H1 (cell line): ENCODE results near the gene CALML5. TPM values are rescaled to one million over a fixed set of nuclear protein-coding genes. Genes with fewer than 3 reads are reported as not detected.

Source experiments
- GABPA ChIP-seq: IDR thresholded peaks from 2 replicates; pipeline ENCODE4 v1.6.1; 2011; ENCODE audit warnings: mild to moderate bottlenecking, low read length, moderate library complexity, borderline replicate concordance; ENCODE audit not compliant: insufficient read depth
- JUN ChIP-seq: IDR thresholded peaks from 2 replicates; pipeline ENCODE4 v1.6.1; 2011; ENCODE audit warnings: low read depth, mild to moderate bottlenecking, improper control_type of control experiment, low read length
- KDM5A ChIP-seq: fragments of 200-600 bp; IDR thresholded peaks from 2 replicates; pipeline ENCODE4 v1.7.1; 2012; ENCODE audit warnings: mild to moderate bottlenecking, low read length, inconsistent platforms, mixed read lengths
- POLR2A ChIP-seq, 2 experiments: IDR thresholded peaks; 1 replicate in 1 of 2; 2 replicates in 1 of 2; pipeline ENCODE4 v1.6.1; 2011; ENCODE audit warnings: low read depth in 2 of 2, low read length in 2 of 2, mild to moderate bottlenecking in 2 of 2; ENCODE audit errors: control extremely low read depth in 1 of 2
- SP1 ChIP-seq: IDR thresholded peaks from 2 replicates; pipeline ENCODE4 v1.6.1; 2011; ENCODE audit warnings: low read depth, low read length
- TCF12 ChIP-seq: IDR thresholded peaks from 2 replicates; pipeline ENCODE4 v1.6.1; 2011; ENCODE audit warnings: low read depth, mild to moderate bottlenecking, low read length
- polyA plus RNA-seq, 7 experiments: library from polyadenylated mRNA; depleted of rRNA in 3 of 7; stranded (reverse) in 5 of 7; unstranded in 2 of 7; fragments of >200 nt in 5 of 7; fragments of 200-250 nt in 2 of 7; gene quantifications; 1 replicate in 5 of 7; 2 replicates in 1 of 7; 4 replicates in 1 of 7; pipeline versions ENCODE4 v1.2.1 to v1.2.3, GENCODE V29; 2011 to 2013; ENCODE audit warnings: missing spikeins in 2 of 7, mixed read lengths in 2 of 7
- total RNA-seq: library from RNA; stranded (reverse); fragmentation: NEBNext Ultra II Directional; extraction: Animal tissue kit (Norgen Biotek cat#: 25700); gene quantifications from 2 replicates; pipeline ENCODE4 v1.2.1, GENCODE V29; 2021
- TF ChIP-seq, protein P1 (sequence below): fragments of 300-600 bp; sonication (generic); IDR thresholded peaks from 2 replicates; pipeline ENCODE4 v1.7.1; 2012; ENCODE audit warnings: low read length, moderate library complexity, mild to moderate bottlenecking, inconsistent platforms; ENCODE audit not compliant: insufficient replicate concordance

The CALML5 gene
- total and polyA plus RNA-seq, 2 of the 8 experiments (the other 6 are each of a cell fraction or from before 2014, with no cell fraction given) = not detected

DNA sequence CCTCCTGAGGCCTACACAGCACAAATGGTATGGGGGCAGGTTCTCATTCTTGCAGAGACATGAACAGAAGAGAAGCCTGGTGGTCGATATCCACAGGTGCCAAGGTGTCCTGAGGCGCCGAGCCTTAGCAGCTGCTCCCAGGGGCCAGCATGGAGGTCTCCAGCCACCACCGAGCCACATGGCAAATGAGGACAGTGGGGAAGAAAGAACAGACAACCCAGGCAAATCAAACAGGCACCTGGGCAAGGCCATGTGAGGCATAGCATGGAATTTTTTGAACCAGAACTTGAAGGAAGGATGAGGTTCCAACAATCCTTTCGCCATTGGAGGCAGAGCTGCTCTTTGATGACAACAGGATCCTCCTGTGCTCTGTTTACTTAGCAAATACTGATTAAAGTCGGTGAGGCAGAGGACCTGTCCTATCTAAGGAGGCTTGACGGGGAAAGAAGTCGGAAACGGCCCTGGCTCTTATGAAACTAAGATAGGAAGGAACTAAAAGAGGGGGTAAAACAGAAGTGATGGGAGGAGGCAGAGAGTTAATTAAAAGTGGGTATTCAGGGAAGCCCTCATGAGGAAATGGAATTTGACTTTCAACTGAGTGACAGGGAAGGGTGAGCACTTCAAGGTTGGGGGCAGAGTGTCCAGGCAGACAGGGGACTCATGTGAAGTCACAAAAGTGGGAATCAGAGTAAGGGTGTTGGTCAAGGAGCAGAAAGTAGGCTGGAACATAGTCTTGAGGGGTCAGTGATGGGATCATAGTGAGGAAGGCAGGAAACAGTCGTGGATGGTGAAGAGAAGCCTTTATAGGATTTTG is 16.8 kb upstream of the CALML5 start (continued):
- TF ChIP-seq, protein P1, sequence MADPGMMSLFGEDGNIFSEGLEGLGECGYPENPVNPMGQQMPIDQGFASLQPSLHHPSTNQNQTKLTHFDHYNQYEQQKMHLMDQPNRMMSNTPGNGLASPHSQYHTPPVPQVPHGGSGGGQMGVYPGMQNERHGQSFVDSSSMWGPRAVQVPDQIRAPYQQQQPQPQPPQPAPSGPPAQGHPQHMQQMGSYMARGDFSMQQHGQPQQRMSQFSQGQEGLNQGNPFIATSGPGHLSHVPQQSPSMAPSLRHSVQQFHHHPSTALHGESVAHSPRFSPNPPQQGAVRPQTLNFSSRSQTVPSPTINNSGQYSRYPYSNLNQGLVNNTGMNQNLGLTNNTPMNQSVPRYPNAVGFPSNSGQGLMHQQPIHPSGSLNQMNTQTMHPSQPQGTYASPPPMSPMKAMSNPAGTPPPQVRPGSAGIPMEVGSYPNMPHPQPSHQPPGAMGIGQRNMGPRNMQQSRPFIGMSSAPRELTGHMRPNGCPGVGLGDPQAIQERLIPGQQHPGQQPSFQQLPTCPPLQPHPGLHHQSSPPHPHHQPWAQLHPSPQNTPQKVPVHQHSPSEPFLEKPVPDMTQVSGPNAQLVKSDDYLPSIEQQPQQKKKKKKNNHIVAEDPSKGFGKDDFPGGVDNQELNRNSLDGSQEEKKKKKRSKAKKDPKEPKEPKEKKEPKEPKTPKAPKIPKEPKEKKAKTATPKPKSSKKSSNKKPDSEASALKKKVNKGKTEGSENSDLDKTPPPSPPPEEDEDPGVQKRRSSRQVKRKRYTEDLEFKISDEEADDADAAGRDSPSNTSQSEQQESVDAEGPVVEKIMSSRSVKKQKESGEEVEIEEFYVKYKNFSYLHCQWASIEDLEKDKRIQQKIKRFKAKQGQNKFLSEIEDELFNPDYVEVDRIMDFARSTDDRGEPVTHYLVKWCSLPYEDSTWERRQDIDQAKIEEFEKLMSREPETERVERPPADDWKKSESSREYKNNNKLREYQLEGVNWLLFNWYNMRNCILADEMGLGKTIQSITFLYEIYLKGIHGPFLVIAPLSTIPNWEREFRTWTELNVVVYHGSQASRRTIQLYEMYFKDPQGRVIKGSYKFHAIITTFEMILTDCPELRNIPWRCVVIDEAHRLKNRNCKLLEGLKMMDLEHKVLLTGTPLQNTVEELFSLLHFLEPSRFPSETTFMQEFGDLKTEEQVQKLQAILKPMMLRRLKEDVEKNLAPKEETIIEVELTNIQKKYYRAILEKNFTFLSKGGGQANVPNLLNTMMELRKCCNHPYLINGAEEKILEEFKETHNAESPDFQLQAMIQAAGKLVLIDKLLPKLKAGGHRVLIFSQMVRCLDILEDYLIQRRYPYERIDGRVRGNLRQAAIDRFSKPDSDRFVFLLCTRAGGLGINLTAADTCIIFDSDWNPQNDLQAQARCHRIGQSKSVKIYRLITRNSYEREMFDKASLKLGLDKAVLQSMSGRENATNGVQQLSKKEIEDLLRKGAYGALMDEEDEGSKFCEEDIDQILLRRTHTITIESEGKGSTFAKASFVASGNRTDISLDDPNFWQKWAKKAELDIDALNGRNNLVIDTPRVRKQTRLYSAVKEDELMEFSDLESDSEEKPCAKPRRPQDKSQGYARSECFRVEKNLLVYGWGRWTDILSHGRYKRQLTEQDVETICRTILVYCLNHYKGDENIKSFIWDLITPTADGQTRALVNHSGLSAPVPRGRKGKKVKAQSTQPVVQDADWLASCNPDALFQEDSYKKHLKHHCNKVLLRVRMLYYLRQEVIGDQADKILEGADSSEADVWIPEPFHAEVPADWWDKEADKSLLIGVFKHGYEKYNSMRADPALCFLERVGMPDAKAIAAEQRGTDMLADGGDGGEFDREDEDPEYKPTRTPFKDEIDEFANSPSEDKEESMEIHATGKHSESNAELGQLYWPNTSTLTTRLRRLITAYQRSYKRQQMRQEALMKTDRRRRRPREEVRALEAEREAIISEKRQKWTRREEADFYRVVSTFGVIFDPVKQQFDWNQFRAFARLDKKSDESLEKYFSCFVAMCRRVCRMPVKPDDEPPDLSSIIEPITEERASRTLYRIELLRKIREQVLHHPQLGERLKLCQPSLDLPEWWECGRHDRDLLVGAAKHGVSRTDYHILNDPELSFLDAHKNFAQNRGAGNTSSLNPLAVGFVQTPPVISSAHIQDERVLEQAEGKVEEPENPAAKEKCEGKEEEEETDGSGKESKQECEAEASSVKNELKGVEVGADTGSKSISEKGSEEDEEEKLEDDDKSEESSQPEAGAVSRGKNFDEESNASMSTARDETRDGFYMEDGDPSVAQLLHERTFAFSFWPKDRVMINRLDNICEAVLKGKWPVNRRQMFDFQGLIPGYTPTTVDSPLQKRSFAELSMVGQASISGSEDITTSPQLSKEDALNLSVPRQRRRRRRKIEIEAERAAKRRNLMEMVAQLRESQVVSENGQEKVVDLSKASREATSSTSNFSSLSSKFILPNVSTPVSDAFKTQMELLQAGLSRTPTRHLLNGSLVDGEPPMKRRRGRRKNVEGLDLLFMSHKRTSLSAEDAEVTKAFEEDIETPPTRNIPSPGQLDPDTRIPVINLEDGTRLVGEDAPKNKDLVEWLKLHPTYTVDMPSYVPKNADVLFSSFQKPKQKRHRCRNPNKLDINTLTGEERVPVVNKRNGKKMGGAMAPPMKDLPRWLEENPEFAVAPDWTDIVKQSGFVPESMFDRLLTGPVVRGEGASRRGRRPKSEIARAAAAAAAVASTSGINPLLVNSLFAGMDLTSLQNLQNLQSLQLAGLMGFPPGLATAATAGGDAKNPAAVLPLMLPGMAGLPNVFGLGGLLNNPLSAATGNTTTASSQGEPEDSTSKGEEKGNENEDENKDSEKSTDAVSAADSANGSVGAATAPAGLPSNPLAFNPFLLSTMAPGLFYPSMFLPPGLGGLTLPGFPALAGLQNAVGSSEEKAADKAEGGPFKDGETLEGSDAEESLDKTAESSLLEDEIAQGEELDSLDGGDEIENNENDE = no peak
- TF ChIP-seq JUN = no peak
- TF ChIP-seq SP1 = no peak
- no peak for TF ChIP-seq GABPA
- no peak for TF ChIP-seq TCF12
- TF ChIP-seq POLR2A (IDR thresholded peaks at IDR 0.05; ENCODE audit: control extremely low read depth in 1 of 2, low read depth in 2 of 2, low read length in 2 of 2) = no peak
- TF ChIP-seq KDM5A = no peak
- TF ChIP-seq, all 59 proteins: peak for 0
